Epithelial cell of proximal tubule (primary cell): ENCODE measurements around the gene OR5H15. TPM values are rescaled to one million over a fixed set of nuclear protein-coding genes. Genes with fewer than 3 reads are reported as not detected.

Source experiments
- DNase-seq: peaks from one replicate; pipeline ENCODE4 v3.0.0-alpha.2; 2011; ENCODE audit warnings: low read depth
- H3K4me3 ChIP-seq: 2 replicates; pipeline ENCODE4 v1.5.1; 2011; ENCODE audit warnings: low read depth, mild to moderate bottlenecking, low read length
- total RNA-seq: library from RNA; depleted of rRNA; stranded (reverse); fragments of >200 nt; gene quantifications from 2 replicates; pipeline ENCODE4 v1.2.3, GENCODE V29; 2015
- TF ChIP-seq, protein P1 (sequence below): conservative IDR thresholded peaks from 2 replicates; pipeline ENCODE4 v1.5.1; 2012; ENCODE audit warnings: low read depth, mild to moderate bottlenecking, low read length

OR5H15 gene
- total RNA-seq, 1 donor from 2014 or later: not detected

DNA sequence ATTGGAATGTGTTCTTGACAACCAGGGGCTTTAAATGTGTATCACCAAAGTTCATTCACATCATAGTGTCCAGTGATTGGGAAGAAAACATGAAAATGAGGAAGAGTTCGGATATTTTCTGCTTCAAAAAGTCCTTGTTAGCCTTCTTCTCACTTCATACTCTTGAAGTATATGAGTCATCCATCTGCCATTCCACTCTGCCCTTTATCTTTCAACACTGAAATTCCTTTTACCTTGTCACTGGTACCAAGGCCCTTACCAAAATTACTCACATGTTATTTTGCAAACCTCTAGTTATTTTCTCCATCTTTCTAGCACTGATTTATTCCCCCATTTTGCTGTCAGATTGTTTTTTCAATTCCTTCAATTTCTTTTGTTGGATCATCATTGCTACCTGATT lies 32.5 kb downstream of the OR5H15 start:
- DNase-seq: no peak
- TF ChIP-seq, protein P1, sequence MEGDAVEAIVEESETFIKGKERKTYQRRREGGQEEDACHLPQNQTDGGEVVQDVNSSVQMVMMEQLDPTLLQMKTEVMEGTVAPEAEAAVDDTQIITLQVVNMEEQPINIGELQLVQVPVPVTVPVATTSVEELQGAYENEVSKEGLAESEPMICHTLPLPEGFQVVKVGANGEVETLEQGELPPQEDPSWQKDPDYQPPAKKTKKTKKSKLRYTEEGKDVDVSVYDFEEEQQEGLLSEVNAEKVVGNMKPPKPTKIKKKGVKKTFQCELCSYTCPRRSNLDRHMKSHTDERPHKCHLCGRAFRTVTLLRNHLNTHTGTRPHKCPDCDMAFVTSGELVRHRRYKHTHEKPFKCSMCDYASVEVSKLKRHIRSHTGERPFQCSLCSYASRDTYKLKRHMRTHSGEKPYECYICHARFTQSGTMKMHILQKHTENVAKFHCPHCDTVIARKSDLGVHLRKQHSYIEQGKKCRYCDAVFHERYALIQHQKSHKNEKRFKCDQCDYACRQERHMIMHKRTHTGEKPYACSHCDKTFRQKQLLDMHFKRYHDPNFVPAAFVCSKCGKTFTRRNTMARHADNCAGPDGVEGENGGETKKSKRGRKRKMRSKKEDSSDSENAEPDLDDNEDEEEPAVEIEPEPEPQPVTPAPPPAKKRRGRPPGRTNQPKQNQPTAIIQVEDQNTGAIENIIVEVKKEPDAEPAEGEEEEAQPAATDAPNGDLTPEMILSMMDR: no peak
- H3K4me3 ChIP-seq: no peak overlapping the region

DNA sequence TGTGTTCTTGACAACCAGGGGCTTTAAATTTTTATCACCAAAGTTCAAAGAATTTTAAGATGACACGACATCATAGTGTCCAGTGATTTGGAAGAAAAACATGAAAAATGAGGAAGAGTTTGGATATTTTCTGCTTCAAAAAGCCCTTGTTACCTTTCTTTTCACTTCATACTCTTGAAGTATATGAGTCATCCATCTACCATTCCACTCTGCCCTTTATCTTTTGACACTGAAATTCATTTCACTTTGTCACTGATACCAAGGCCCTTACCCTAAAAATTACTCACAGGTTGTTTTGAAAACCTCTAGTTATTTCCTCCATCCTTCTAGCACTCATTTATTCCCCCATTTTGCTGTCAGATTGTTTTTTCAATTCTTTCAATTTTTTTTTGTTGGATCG lies 42.7 kb downstream of the OR5H15 start:
- DNase-seq: no peak
- TF ChIP-seq, protein P1: no peak
- no peak overlapping the region for H3K4me3 ChIP-seq

DNA sequence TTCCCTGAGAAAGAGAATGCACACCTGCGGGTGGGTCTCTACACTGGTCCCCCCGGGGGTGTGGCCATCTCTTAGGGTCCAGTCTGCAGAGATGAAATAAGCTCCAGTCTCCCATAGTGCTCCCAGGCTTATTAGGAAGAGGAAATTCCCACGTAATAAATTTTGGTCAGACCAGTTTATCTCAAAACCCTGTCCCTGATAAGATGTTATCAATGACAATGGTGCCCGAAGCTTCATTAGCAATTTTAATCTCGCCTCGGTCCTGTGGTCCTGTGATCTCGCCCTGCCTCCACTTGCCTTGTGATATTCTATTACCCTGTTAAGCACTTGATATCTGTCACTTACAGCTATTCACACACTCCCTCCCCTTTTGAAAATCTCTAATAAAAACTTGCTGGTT lies 46.8 kb downstream of the OR5H15 start:
- DNase-seq: no peak
- TF ChIP-seq, protein P1: no peak
- H3K4me3 ChIP-seq: no peak overlapping the region

DNA sequence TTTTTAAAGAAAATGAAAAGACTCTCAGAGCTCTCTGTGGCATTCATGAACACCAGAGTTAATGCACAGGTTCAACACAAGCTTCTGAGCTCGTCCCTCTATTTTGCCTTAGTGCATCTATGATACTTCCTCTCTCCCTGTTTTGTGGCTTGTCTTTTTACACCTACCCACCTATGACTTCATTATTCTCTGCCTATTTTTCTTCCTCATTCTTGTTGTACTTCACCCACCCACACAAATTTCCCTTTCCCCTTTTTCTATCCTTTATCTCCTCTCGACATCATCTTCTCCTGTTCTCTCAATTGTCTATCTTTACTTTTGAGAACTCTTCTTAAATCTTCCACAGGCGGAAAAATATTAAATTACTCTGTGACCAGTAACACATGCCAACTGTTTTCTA lies 48.6 kb downstream of the OR5H15 start:
- TF ChIP-seq, protein P1: no peak
- no peak for DNase-seq
- no peak overlapping the region for H3K4me3 ChIP-seq

Other genes starting within 250 kb of the OR5H15 start
- gene RIOX2, start 194.3 kb upstream of the OR5H15 start, total RNA-seq: 15.6 and 26.7 TPM in 2 replicates
- not detected in 2 replicates for gene GABRR3, start 131.4 kb upstream of the OR5H15 start, total RNA-seq
- not detected in 2 replicates for gene OR5AC2, start 79.5 kb upstream of the OR5H15 start, total RNA-seq
- not detected in 2 replicates for gene OR5H1, start 36.0 kb upstream of the OR5H15 start, total RNA-seq
- gene OR5H14, start 19.2 kb upstream of the OR5H15 start, total RNA-seq: not detected in 2 replicates
- not detected in 2 replicates for gene OR5H6, start 97.5 kb downstream of the OR5H15 start, total RNA-seq
- gene OR5H2, start 115.8 kb downstream of the OR5H15 start, total RNA-seq: not detected in 2 replicates
- not detected in 2 replicates for gene OR5K4, start 187.2 kb downstream of the OR5H15 start, total RNA-seq
- not detected in 2 replicates for gene OR5K3, start 224.0 kb downstream of the OR5H15 start, total RNA-seq